A673 (cell line): ENCODE results near the gene ZCCHC3. TPM values are rescaled to one million over a fixed set of nuclear protein-coding genes. Genes with fewer than 3 reads are reported as not detected.

ENCODE experiments used
- BruUV-seq: library from RNA; stranded (reverse); fragments of 400-500 nt; replicated peaks from 2 replicates; lab custom pipeline; 2021; lab: Mats Ljungman, UMichigan
- CTCF ChIA-PET: fragments of 300-600 bp; sonication (Branson Sonifier 250); formaldehyde crosslinking; loops from one replicate; lab custom pipeline; 2022; ENCODE audit warnings: antibody characterized with exemption; lab: Charles Lee
- POLR2A ChIA-PET: fragments of 300-600 bp; sonication (Branson Sonifier 250); formaldehyde crosslinking; loops from one replicate; lab custom pipeline; 2022; ENCODE audit warnings: antibody characterized with exemption; ENCODE audit not compliant: low non-redundant PET; lab: Charles Lee
- DNase-seq: peaks from one replicate; pipeline ENCODE4 v3.0.0-alpha.2; 2015; ENCODE audit warnings: low spot score
- H3K27ac ChIP-seq: fragments of 200-600 bp; sonication (generic); 2 replicates; pipeline ENCODE4 v1.5.1; 2016; ENCODE audit warnings: mixed run types, low read depth, mild to moderate bottlenecking, mixed read lengths, antibody characterized with exemption, low read length; ENCODE audit not compliant: poor library complexity, severe bottlenecking
- H3K27me3 ChIP-seq: fragments of 200-600 bp; sonication (generic); replicated peaks from 2 replicates; pipeline ENCODE4 v1.6.1; 2017; ENCODE audit warnings: mixed run types, low read depth, mild to moderate bottlenecking, mixed read lengths, antibody characterized with exemption, low read length; ENCODE audit not compliant: insufficient read depth, poor library complexity
- H3K36me3 ChIP-seq: fragments of 200-600 bp; sonication (generic); 2 replicates; pipeline ENCODE4 v1.6.1; 2016; ENCODE audit warnings: mixed run types, mild to moderate bottlenecking, mixed read lengths, antibody characterized with exemption, low read length; ENCODE audit not compliant: insufficient read depth, poor library complexity, severe bottlenecking
- H3K4me1 ChIP-seq: fragments of 200-600 bp; sonication (generic); 2 replicates; pipeline ENCODE4 v1.6.1; 2017; ENCODE audit warnings: mixed run types, mild to moderate bottlenecking, mixed read lengths, antibody characterized with exemption, low read length; ENCODE audit not compliant: insufficient read depth, poor library complexity, severe bottlenecking
- H3K4me3 ChIP-seq: fragments of 200-600 bp; sonication (generic); 2 replicates; pipeline ENCODE4 v1.5.1; 2016; ENCODE audit warnings: low read depth, mixed run types, mild to moderate bottlenecking, mixed read lengths, low read length; ENCODE audit not compliant: poor library complexity, severe bottlenecking
- H3K9me3 ChIP-seq: fragments of 200-600 bp; sonication (generic); 2 replicates; pipeline ENCODE4 v1.6.1; 2016; ENCODE audit warnings: mixed run types, low read depth, mild to moderate bottlenecking, mixed read lengths, antibody characterized with exemption, low read length; ENCODE audit not compliant: poor library complexity, severe bottlenecking
- CTCF ChIP-seq: fragments of 300-800, 200-600 bp; sonication (generic); conservative IDR thresholded peaks from 2 replicates; pipeline ENCODE4 v1.5.1; 2017; ENCODE audit warnings: low read depth, mild to moderate bottlenecking, antibody characterized with exemption, low read length, moderate library complexity, mixed read lengths
- EZH2 ChIP-seq: fragments of 200-600 bp; sonication (generic); IDR thresholded peaks from 2 replicates; pipeline ENCODE4 v1.6.1; 2017; ENCODE audit warnings: borderline replicate concordance, low read depth, mild to moderate bottlenecking, mixed read lengths, antibody characterized with exemption, low read length; ENCODE audit not compliant: poor library complexity, severe bottlenecking
- intact Hi-C: fragments of 100-400 bp; cut with micrococcal nuclease; formaldehyde crosslinking; loops from one replicate; pipeline ENCODE4 v1.10.0; 2022; ENCODE audit not compliant: unreplicated experiment
- total RNA-seq: library from RNA; stranded (reverse); gene quantifications from 2 replicates; pipeline ENCODE4 v1.2.3, GENCODE V29; 2021

ZCCHC3 gene
- total RNA-seq, 1 experiment from 2014 or later: 39.6 TPM

GRCh38 chr20:298776-299391 lies 1.5 kb downstream of the ZCCHC3 start:
- Histone ChIP-seq H3K4me1 (peaks cover 32% of the 10 kb centered on the region), H3K27ac (peak overlapping the region; percentile 99)
- TF ChIP-seq CTCF: no peak
- no peak for TF ChIP-seq EZH2

GRCh38 chr20:300345-300990 lies 3.1 kb downstream of the ZCCHC3 start:
- DNase-seq: no peak
- H3K4me3 ChIP-seq: peak overlapping the region; percentile 88
- CTCF ChIA-PET: interaction anchor here (0.6 kb wide), 1 partner anchor 205 kb away, joined by 12 read pairs; no protein-coding TSS in a partner anchor
- H3K36me3 ChIP-seq: peaks cover 12% of the 10 kb centered on the region
- POLR2A ChIA-PET: interaction anchor here (0.6 kb wide), 1 partner anchor 35 kb away, joined by 3 read pairs; no protein-coding TSS in a partner anchor
- H3K27me3 ChIP-seq: no peaks in the 10 kb centered on the region
- H3K4me1 ChIP-seq: peaks cover 32% of the 10 kb centered on the region
- no TSS peak for BruUV-seq
- peak overlapping the region; percentile 73 for H3K27ac ChIP-seq
- TF ChIP-seq CTCF: no peak
- no peak for TF ChIP-seq EZH2
- H3K9me3 ChIP-seq: no peaks in the 10 kb centered on the region
- intact Hi-C loops: no loop called here

More at GRCh38 chr20:298776-299391, 1.5 kb downstream of the ZCCHC3 start:
- Histone ChIP-seq H3K27me3 (no peaks in the 10 kb centered on the region), H3K4me3 (peak overlapping the region; percentile 88), H3K36me3 (peaks cover 12% of the 10 kb centered on the region), H3K9me3 (no peaks in the 10 kb centered on the region)
- POLR2A ChIA-PET: no interaction called here
- BruUV-seq: no TSS peak
- intact Hi-C loops: no loop called here
- CTCF ChIA-PET: interaction anchor here (0.7 kb wide), 1 partner anchor 55 kb away, joined by 3 read pairs; no protein-coding TSS in a partner anchor
- peak; percentile 44 for DNase-seq

DNA sequence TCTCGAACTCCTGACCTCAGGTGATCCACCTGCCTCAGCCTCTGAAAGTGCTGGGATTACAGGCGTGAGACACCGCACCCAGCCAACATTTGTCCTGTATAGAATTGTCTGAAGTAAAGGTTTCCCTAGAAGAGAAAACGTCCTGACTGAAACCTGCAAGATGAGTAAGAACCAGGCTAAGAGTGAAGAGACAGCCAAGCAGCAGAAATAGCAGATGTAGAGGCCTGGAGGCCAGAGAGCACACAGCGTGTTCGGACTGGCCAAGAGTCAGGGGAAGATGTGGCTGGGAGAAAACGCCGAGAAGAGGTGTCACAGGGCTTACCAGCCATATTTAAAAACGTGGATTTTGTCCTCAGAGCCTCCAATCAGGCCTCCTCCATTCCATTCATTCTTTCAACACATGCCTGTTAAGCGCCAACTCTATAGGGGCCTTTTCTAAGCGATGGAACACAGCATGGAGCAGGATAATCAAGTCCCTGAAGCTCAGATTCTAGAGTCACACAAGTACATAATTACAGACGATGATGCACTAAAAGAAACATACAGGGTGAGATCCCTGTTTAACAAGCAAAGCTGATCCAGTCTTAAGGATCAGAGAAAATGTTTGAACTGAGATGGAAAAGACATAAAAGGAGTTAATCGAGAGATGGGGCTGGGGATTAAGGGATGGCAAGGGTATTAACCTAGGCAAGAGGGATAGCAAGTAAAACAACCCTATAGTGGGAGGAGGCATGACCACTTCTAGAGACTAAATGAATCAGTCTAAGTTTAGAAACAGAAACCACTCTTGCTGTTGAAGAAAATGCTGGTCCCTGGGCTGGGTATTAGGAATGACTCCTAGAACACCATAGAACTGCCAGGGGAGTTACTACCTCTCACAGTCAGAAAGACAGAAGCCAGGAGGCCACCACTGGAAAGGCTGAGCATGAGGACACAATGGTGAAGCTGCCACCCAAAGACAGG lies 4.8 kb downstream of the ZCCHC3 start:
- Histone ChIP-seq H3K36me3 (peaks cover 12% of the 10 kb centered on the region), H3K4me3 (no peak overlapping the region), H3K9me3 (no peaks in the 10 kb centered on the region), H3K27ac (peak overlapping the region; percentile 73), H3K27me3 (no peaks in the 10 kb centered on the region), H3K4me1 (peaks cover 32% of the 10 kb centered on the region)
- intact Hi-C loops: no loop called here
- DNase-seq: no peak
- TF ChIP-seq CTCF: no peak
- no TSS peak for BruUV-seq
- CTCF ChIA-PET: no interaction called here
- POLR2A ChIA-PET: no interaction called here
